ENCODE measurements around the gene EYS. TPM values are rescaled to one million over a fixed set of nuclear protein-coding genes. Genes with fewer than 3 reads are reported as not detected.

EYS gene
- total RNA-seq, 1 donor from 2014 or later: not detected

DNA sequence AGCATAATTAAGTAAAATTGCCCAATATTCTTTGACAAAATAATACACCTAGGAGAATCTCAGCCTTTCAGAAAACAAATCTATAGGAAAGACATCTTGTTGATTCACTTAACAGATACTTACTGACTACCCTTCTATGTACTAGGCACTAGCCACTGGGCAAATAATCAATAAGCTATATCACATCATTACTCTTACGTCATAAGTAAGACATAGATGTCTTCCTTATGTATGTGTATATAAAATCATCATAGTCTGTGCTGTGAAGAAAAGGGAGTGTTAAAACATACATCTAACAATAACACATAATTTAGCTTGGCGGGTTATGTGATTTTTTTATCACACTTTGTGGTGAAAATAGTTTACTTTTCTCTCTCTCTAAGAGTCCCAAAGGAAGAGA, 733.9 kb downstream of the EYS start:
- no peak overlapping the region for H3K4me3 ChIP-seq (ENCODE audit: low read depth, low read length)
- H3K36me3 ChIP-seq (ENCODE audit: control insufficient read depth, insufficient read depth, low read length): no peaks in the 10 kb centered on the region
- H3K27me3 ChIP-seq (ENCODE audit: control insufficient read depth, insufficient read depth, low read length): no peaks in the 10 kb centered on the region
- no peak for DNase-seq (ENCODE audit: low read depth)
- TF ChIP-seq, protein P1, sequence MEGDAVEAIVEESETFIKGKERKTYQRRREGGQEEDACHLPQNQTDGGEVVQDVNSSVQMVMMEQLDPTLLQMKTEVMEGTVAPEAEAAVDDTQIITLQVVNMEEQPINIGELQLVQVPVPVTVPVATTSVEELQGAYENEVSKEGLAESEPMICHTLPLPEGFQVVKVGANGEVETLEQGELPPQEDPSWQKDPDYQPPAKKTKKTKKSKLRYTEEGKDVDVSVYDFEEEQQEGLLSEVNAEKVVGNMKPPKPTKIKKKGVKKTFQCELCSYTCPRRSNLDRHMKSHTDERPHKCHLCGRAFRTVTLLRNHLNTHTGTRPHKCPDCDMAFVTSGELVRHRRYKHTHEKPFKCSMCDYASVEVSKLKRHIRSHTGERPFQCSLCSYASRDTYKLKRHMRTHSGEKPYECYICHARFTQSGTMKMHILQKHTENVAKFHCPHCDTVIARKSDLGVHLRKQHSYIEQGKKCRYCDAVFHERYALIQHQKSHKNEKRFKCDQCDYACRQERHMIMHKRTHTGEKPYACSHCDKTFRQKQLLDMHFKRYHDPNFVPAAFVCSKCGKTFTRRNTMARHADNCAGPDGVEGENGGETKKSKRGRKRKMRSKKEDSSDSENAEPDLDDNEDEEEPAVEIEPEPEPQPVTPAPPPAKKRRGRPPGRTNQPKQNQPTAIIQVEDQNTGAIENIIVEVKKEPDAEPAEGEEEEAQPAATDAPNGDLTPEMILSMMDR (IDR thresholded peaks at IDR 0.05; ENCODE audit: insufficient read depth, low read length, poor library complexity, severe bottlenecking): no peak

GRCh38 chr6:64969139-64969538, 737.9 kb downstream of the EYS start:
- H3K4me3 ChIP-seq (ENCODE audit: low read depth, low read length): no peak overlapping the region
- TF ChIP-seq, protein P1 (IDR thresholded peaks at IDR 0.05; ENCODE audit: insufficient read depth, low read length, poor library complexity, severe bottlenecking): no peak
- DNase-seq (ENCODE audit: low read depth): no peak
- no peaks in the 10 kb centered on the region for H3K27me3 ChIP-seq (ENCODE audit: control insufficient read depth, insufficient read depth, low read length)
- no peaks in the 10 kb centered on the region for H3K36me3 ChIP-seq (ENCODE audit: control insufficient read depth, insufficient read depth, low read length)

DNA sequence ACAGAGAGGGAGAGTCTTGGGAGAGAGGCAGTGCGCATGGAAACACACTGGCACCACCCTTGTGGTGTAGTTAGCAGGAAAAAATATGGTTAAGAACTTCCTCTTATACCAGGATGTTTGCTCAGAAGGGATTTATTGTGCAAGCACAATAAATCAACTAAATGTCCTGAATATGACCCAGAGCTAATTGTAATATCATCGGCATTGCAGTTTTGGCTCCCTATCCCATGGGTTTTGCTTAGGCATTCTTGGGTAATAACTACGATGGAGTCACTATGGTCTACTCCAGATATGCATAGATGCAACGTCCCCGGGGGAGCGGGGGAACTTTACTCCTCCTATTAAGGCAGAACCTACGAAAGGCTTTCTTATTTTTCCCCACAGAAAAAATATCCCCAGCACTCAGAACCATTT, 751.6 kb downstream of the EYS start:
- Histone ChIP-seq H3K27me3 (ENCODE audit: control insufficient read depth, insufficient read depth, low read length) (no peaks in the 10 kb centered on the region), H3K4me3 (ENCODE audit: low read depth, low read length) (no peak overlapping the region), H3K36me3 (ENCODE audit: control insufficient read depth, insufficient read depth, low read length) (no peaks in the 10 kb centered on the region)
- no peak for DNase-seq (ENCODE audit: low read depth)
- TF ChIP-seq, protein P1 (IDR thresholded peaks at IDR 0.05; ENCODE audit: insufficient read depth, low read length, poor library complexity, severe bottlenecking): no peak

DNA sequence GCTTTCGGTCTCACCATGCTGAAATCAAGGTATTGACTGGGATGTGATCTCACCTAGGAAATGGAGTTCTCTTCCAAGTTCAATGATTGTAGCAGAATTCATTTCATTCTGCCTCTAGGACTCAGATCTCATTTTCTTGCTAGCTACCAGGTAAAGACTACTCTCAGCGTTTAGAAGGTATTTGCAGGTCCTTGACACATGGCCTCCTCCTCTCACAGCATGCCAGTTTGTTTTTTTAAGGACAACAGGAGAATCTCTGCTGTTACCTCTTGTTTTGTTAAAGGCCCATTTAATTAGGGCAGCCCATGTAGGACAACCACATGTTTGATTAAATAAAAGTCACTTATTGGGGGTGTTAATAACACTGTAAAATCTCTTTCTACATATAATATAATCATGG, 757.8 kb downstream of the EYS start:
- TF ChIP-seq, protein P1 (IDR thresholded peaks at IDR 0.05; ENCODE audit: insufficient read depth, low read length, poor library complexity, severe bottlenecking): no peak
- no peak for DNase-seq (ENCODE audit: low read depth)
- Histone ChIP-seq H3K36me3 (ENCODE audit: control insufficient read depth, insufficient read depth, low read length) (no peaks in the 10 kb centered on the region), H3K27me3 (ENCODE audit: control insufficient read depth, insufficient read depth, low read length) (no peaks in the 10 kb centered on the region), H3K4me3 (ENCODE audit: low read depth, low read length) (no peak overlapping the region)

DNA sequence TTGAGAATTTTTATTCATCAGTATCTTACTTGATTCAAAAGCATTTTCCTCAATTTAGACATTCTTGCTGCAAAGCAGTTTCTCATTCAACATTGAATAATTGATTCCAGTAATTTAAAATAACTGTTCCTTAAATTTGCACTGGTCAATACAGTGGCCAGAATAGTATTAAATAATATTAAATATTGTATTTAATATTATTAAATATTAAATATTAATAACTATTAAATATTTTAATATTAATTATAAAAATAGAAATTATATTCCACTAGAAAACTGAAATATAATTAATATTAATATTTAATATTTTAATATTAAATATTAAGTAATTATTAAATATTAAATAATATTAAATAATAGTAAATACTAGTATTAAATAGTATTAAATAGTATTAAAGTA, 758.8 kb downstream of the EYS start:
- H3K27me3 ChIP-seq (ENCODE audit: control insufficient read depth, insufficient read depth, low read length): no peaks in the 10 kb centered on the region
- TF ChIP-seq, protein P1 (IDR thresholded peaks at IDR 0.05; ENCODE audit: insufficient read depth, low read length, poor library complexity, severe bottlenecking): no peak
- no peak for DNase-seq (ENCODE audit: low read depth)

GRCh38 chr6:64945450-64945849, 761.6 kb downstream of the EYS start:
- H3K36me3 ChIP-seq (ENCODE audit: control insufficient read depth, insufficient read depth, low read length): no peaks in the 10 kb centered on the region
- no peaks in the 10 kb centered on the region for H3K27me3 ChIP-seq (ENCODE audit: control insufficient read depth, insufficient read depth, low read length)
- TF ChIP-seq, protein P1 (IDR thresholded peaks at IDR 0.05; ENCODE audit: insufficient read depth, low read length, poor library complexity, severe bottlenecking): no peak
- H3K4me3 ChIP-seq (ENCODE audit: low read depth, low read length): no peak overlapping the region
- no peak for DNase-seq (ENCODE audit: low read depth)

More for the DNA sequence above, 758.8 kb downstream of the EYS start:
- Histone ChIP-seq H3K4me3 (ENCODE audit: low read depth, low read length) (no peak overlapping the region), H3K36me3 (ENCODE audit: control insufficient read depth, insufficient read depth, low read length) (no peaks in the 10 kb centered on the region)

Data from kidney epithelial cell (primary cell).